ENCODE results near the gene MYH16. TPM values are rescaled to one million over a fixed set of nuclear protein-coding genes. Genes with fewer than 3 reads are reported as not detected.

The MYH16 gene
- total RNA-seq, 2 donors from 2014 or later: not detected

GRCh38 chr7:99248391-99249095 is 24.1 kb upstream of the MYH16 start:
- Mint-ChIP-seq H3K4me3 (no peak overlapping the region), H3K36me3 (no peaks in the 10 kb centered on the region), H3K4me1 (ENCODE audit: low read depth in 2 of 2) (no peaks in the 10 kb centered on the region), H3K9me3 (no peaks in the 10 kb centered on the region), H3K27ac (no peak overlapping the region), H3K27me3 (peaks cover 0 to 2% of the 10 kb centered on the region in 2 donors)
- ATAC-seq: no peak
- no peak for DNase-seq (ENCODE audit: low spot score)

GRCh38 chr7:99249985-99250575 is 22.6 kb upstream of the MYH16 start:
- H3K4me3 Mint-ChIP-seq: no peak overlapping the region
- peaks cover 0 to 1% of the 10 kb centered on the region in 2 donors for H3K27me3 Mint-ChIP-seq
- no peaks in the 10 kb centered on the region for H3K36me3 Mint-ChIP-seq
- no peaks in the 10 kb centered on the region for H3K9me3 Mint-ChIP-seq
- ATAC-seq (no peak), DNase-seq (ENCODE audit: low spot score) (no peak)
- H3K4me1 Mint-ChIP-seq (ENCODE audit: low read depth in 2 of 2): no peaks in the 10 kb centered on the region
- H3K27ac Mint-ChIP-seq: no peak overlapping the region

GRCh38 chr7:99252166-99252895 is 20.3 kb upstream of the MYH16 start:
- Mint-ChIP-seq H3K36me3 (no peaks in the 10 kb centered on the region), H3K4me3 (no peak overlapping the region), H3K9me3 (no peaks in the 10 kb centered on the region), H3K27me3 (no peaks in the 10 kb centered on the region), H3K27ac (no peak overlapping the region), H3K4me1 (ENCODE audit: low read depth in 2 of 2) (no peaks in the 10 kb centered on the region)
- DNase-seq (ENCODE audit: low spot score): no peak
- no peak for ATAC-seq

- Mint-ChIP-seq H3K9me3 (no peaks in the 10 kb centered on the region), H3K36me3 (no peaks in the 10 kb centered on the region), H3K27me3 (no peaks in the 10 kb centered on the region), H3K4me3 (no peak overlapping the region), H3K4me1 (ENCODE audit: low read depth in 2 of 2) (no peaks in the 10 kb centered on the region), H3K27ac (no peak overlapping the region)
- ATAC-seq (no peak), DNase-seq (ENCODE audit: low spot score) (no peak)
These were observed 19.3 kb upstream of the MYH16 start for GRCh38 chr7:99253369-99253768.

- Mint-ChIP-seq H3K27me3 (no peaks in the 10 kb centered on the region), H3K4me1 (ENCODE audit: low read depth in 2 of 2) (no peaks in the 10 kb centered on the region), H3K9me3 (no peaks in the 10 kb centered on the region), H3K4me3 (no peak overlapping the region), H3K27ac (no peak overlapping the region), H3K36me3 (no peaks in the 10 kb centered on the region)
- ATAC-seq (peak in 1 of 2 donors; percentile 30), DNase-seq (ENCODE audit: low spot score) (no peak)
These were observed 18.2 kb upstream of the MYH16 start for GRCh38 chr7:99254390-99254789.

GRCh38 chr7:99255463-99255862 is 17.2 kb upstream of the MYH16 start:
- H3K27ac Mint-ChIP-seq: no peak overlapping the region
- no peaks in the 10 kb centered on the region for H3K4me1 Mint-ChIP-seq (ENCODE audit: low read depth in 2 of 2)
- no peaks in the 10 kb centered on the region for H3K36me3 Mint-ChIP-seq
- ATAC-seq (peak in 1 of 2 donors; percentile 25), DNase-seq (ENCODE audit: low spot score) (no peak)
- no peak overlapping the region for H3K4me3 Mint-ChIP-seq
- H3K9me3 Mint-ChIP-seq: no peaks in the 10 kb centered on the region
- H3K27me3 Mint-ChIP-seq: no peaks in the 10 kb centered on the region

GRCh38 chr7:99257065-99257464 is 15.6 kb upstream of the MYH16 start:
- Mint-ChIP-seq H3K36me3 (no peaks in the 10 kb centered on the region), H3K9me3 (no peaks in the 10 kb centered on the region), H3K4me1 (ENCODE audit: low read depth in 2 of 2) (no peaks in the 10 kb centered on the region), H3K4me3 (no peak overlapping the region), H3K27me3 (peaks cover 0 to 2% of the 10 kb centered on the region in 2 donors), H3K27ac (no peak overlapping the region)
- ATAC-seq: peak in 1 of 2 donors; percentile 6
- DNase-seq (ENCODE audit: low spot score): no peak

- Mint-ChIP-seq H3K4me3 (no peak overlapping the region), H3K9me3 (no peaks in the 10 kb centered on the region), H3K27me3 (peaks cover 0 to 2% of the 10 kb centered on the region in 2 donors), H3K36me3 (no peaks in the 10 kb centered on the region), H3K27ac (no peak overlapping the region), H3K4me1 (ENCODE audit: low read depth in 2 of 2) (no peaks in the 10 kb centered on the region)
- DNase-seq (ENCODE audit: low spot score) (no peak), ATAC-seq (no peak)
These were observed 15.0 kb upstream of the MYH16 start for GRCh38 chr7:99257675-99258074.

GRCh38 chr7:99258501-99258900 is 14.1 kb upstream of the MYH16 start:
- DNase-seq (ENCODE audit: low spot score) (no peak), ATAC-seq (no peak)
- Mint-ChIP-seq H3K4me1 (ENCODE audit: low read depth in 2 of 2) (no peaks in the 10 kb centered on the region), H3K27ac (no peak overlapping the region), H3K36me3 (no peaks in the 10 kb centered on the region), H3K4me3 (no peak overlapping the region), H3K9me3 (no peaks in the 10 kb centered on the region), H3K27me3 (peaks cover 0 to 2% of the 10 kb centered on the region in 2 donors)

- no peaks in the 10 kb centered on the region for H3K4me1 Mint-ChIP-seq (ENCODE audit: low read depth in 2 of 2)
- no peaks in the 10 kb centered on the region for H3K36me3 Mint-ChIP-seq
- no peak for ATAC-seq
- no peaks in the 10 kb centered on the region for H3K9me3 Mint-ChIP-seq
- no peak for DNase-seq (ENCODE audit: low spot score)
- no peak overlapping the region for H3K4me3 Mint-ChIP-seq
- peaks cover 0 to 5% of the 10 kb centered on the region in 2 donors for H3K27me3 Mint-ChIP-seq
- H3K27ac Mint-ChIP-seq: no peak overlapping the region
These were observed 12.2 kb upstream of the MYH16 start for GRCh38 chr7:99260395-99260794.

- Mint-ChIP-seq H3K4me3 (no peak overlapping the region), H3K4me1 (ENCODE audit: low read depth in 2 of 2) (no peaks in the 10 kb centered on the region), H3K36me3 (no peaks in the 10 kb centered on the region), H3K27me3 (peaks cover 6 to 12% of the 10 kb centered on the region in 2 donors), H3K27ac (no peak overlapping the region), H3K9me3 (no peaks in the 10 kb centered on the region)
- ATAC-seq (no peak), DNase-seq (ENCODE audit: low spot score) (no peak)
These were observed 11.0 kb upstream of the MYH16 start for GRCh38 chr7:99261646-99262045.

GRCh38 chr7:99265848-99266480 is 6.7 kb upstream of the MYH16 start:
- Mint-ChIP-seq H3K9me3 (no peaks in the 10 kb centered on the region), H3K27me3 (peaks cover 6 to 13% of the 10 kb centered on the region in 2 donors), H3K4me1 (ENCODE audit: low read depth in 2 of 2) (no peaks in the 10 kb centered on the region), H3K4me3 (no peak overlapping the region), H3K27ac (no peak overlapping the region), H3K36me3 (no peaks in the 10 kb centered on the region)
- no peak for ATAC-seq
- no peak for DNase-seq (ENCODE audit: low spot score)

- Mint-ChIP-seq H3K27me3 (peaks cover 6 to 11% of the 10 kb centered on the region in 2 donors), H3K36me3 (no peaks in the 10 kb centered on the region), H3K4me1 (ENCODE audit: low read depth in 2 of 2) (no peaks in the 10 kb centered on the region), H3K4me3 (no peak overlapping the region), H3K9me3 (no peaks in the 10 kb centered on the region), H3K27ac (no peak overlapping the region)
- no peak for DNase-seq (ENCODE audit: low spot score)
- ATAC-seq: peak in 1 of 2 donors; percentile 31
These were observed 5.2 kb upstream of the MYH16 start for GRCh38 chr7:99267481-99267840.

Data from natural killer cell treated with Interleukin-12 subunit alpha and Interleukin-12 subunit beta and Interleukin-15 and Interleukin-18, amount 100 ng/mL, for 72 hours (primary cell).